GM18867 (cell line): Measurements from ENCODE around the gene LLGL2.
A peak's percentile ranks its signal among the peaks of the same experiment; 100 is the strongest.
"Not testable (repeated sequence)": the region's sequence is repeated elsewhere in the genome, so short reads cannot be mapped to it uniquely, and the experiment has no call there.

Experiments used
- ATAC-seq: cut with Tn5 transposase; IDR thresholded peaks from one replicate; pipeline ENCODE4 v1.9.1; 2021; ENCODE audit warnings: mild to moderate bottlenecking, moderate library complexity; ENCODE audit not compliant: unreplicated experiment

Gene LLGL2

DNA sequence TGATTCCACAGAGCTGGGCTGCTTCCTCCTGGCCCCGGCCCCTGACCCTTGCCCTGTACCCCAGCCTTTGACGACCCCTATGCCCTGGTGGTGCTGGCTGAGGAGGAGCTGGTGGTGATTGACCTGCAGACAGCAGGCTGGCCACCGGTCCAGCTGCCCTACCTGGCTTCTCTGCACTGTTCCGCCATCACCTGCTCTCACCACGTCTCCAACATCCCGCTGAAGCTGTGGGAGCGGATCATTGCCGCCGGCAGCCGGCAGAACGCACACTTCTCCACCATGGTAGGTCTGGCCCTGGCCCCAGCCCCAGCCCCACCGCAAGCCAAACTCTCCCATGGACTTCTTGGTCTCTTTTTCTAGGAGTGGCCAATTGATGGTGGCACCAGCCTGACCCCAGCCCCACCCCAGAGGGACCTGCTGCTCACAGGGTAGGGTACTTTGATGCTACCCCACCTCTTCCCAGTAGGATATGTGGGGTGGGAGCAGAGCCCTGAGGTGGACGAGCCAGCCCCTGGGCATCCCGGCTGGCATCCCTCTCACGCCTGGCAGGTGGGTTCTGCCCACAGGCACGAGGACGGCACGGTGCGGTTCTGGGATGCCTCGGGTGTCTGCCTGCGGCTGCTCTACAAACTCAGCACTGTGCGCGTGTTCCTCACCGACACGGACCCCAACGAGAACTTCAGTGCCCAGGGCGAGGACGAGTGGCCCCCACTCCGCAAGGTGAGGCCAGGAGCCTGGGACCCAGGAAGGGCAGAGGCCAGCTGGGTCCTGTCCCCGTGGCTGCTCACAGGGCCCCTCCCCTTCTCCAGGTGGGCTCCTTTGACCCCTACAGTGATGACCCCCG lies 43.1 kb downstream of the LLGL2 start:
- no peak for ATAC-seq

DNA sequence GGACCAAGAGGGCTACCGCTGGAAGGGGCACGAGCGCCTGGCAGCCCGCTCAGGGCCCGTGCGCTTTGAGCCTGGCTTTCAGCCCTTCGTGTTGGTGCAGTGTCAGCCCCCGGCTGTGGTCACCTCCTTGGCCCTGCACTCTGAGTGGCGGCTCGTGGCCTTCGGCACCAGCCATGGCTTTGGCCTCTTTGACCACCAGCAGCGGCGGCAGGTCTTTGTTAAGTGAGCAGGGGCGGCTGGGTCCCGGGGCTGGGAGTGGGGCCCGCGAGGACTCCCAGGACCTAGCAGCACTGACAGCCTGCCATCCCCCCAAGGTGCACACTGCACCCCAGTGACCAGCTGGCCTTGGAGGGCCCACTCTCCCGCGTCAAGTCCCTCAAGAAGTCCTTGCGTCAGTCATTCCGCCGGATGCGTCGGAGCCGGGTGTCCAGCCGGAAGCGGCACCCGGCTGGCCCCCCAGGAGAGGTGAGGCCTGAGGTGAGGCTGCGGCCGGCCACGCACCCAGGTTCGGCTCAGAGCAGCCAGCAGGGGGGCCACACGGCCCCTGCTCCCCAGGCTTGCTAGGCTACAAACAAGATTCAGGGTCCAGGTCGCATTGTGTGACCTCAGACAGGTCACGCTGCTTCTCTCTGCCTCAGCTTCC lies 44.7 kb downstream of the LLGL2 start:
- ATAC-seq, result no peak

- ATAC-seq, result no peak
Measured at GRCh38 chr17:75570772-75571171, 45.3 kb downstream of the LLGL2 start.

DNA sequence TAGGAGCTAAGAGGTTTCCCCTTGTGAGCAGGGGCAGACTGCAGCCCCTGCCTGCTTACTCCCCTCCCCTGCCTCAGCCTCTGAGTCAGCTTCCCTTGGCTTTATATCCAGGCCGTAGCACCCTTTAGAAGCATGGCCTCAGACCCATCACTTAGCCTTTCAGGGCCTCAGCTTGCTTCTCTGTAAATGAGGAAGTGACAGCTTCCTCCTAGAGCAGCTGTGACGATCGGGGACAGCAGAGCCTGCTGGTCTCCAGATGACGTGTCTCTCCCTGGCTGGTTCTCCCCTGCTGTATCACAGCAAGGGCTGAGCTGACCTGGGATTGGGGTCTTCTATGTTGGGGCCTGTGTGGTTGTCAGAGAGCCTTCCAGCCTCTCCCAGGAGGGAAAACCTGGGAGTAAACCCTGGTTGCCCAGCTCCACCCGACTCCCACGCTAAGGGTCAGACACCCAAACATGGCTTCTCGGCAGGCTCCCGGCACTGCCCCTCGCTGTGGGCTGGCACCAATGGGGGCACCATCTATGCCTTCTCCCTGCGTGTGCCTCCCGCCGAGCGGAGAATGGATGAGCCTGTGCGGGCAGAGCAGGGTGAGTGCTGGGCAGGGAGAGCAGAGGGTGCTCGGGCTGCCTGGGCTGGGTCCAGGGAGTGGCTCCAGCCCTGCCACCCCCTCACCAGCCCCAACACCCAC lies 45.8 kb downstream of the LLGL2 start:
- ATAC-seq, result peak; percentile 65

GRCh38 chr17:75571885-75572215 lies 46.4 kb downstream of the LLGL2 start:
- ATAC-seq, result no peak

DNA sequence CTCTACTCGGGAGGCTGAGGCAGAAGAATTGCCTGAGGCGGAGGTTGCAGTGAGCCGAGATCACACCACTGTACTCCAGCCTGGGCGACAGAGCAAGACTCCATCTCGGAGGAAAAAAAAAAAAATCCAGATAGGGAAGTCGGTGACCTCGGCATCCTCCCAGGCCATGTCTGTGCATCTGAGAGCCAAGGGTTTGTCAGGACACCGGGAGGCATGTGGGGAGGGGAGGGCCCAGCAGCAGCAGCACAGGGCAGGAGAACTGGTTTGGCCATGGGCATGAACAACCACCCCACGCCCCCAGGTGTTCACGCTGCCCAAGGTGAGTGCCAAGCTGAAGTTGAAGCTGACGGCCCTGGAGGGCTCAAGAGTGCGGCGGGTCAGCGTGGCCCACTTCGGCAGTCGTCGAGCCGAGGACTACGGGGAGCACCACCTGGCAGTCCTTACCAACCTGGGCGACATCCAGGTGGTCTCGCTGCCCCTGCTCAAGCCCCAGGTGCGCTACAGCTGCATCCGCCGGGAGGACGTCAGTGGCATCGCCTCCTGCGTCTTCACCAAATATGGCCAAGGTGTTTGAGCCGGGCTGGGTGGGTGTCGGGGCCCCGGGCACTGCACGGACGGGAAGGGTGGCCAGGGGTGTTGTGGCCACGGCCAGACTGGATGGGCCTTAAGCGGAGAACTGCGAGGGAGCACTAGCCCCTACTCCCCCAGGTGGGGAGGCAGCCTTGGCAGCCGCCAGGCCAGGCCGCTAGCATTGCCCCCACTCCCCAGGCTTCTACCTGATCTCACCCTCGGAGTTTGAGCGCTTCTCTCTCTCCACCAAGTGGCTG lies 47.4 kb downstream of the LLGL2 start:
- ATAC-seq, result no peak

DNA sequence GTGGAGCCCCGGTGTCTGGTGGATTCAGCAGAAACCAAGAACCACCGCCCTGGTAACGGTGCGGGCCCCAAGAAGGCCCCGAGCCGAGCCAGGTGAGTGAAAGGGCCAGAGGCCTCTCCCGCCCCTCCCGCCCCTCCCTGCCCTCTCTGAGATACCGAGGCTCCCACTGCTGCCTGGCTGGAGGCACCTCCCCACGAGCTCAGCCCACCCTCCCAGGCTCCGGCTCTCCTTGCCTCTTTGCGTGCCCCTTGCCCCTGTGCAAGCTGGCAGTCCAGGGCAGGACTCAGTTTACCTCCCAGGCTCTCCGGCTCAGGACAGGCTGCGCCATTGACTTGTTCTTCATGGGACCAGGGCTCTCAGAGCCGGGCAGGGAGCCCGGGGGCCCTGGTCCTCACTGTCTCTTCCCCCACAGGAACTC lies 48.1 kb downstream of the LLGL2 start:
- ATAC-seq, result no peak

- no peak for ATAC-seq
Measured at GRCh38 chr17:75573994-75574393, 48.5 kb downstream of the LLGL2 start.

- no peak for ATAC-seq
Measured at GRCh38 chr17:75574404-75575036, 49.0 kb downstream of the LLGL2 start.

DNA sequence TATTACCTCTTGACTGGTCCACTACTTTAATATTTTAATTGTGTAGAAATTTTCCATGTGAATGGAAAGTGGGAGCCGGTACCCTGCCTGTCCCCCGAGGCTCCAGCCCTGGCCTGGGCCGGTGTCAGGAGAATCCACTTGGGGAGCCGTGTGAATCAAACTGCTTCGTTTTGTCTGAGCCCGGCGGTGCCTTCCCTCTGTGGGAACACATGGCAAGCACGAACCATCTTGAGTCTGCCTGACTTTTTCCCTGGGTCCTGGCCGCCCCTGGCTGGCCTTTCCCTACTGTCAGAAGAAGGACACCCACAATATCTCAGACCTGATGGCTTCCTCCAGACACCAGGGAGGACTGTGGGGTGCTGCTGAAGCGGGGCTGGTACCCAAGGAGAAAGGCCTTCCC lies 49.7 kb downstream of the LLGL2 start:
- ATAC-seq, result no peak

- no peak for ATAC-seq
Measured at GRCh38 chr17:75575728-75576127, 50.2 kb downstream of the LLGL2 start.

DNA sequence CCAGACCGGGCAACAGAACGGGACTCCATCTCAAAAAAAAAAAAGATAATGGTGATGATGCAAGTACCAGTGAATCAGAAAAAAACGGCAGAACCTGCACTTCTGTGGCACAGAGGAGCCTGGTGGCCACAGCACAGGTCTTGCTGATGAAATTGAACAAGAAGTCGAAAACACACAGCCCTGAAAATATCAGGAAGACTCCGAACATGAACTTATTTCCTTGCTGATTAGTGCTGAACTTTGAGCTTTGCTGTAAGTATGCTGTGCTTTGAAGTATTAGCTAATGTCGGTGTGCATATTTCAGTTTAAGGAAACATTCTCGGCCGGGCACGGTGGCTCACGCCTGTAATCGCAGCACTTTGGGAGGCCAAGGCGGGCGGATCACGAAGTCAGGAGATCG lies 51.2 kb downstream of the LLGL2 start:
- no peak for ATAC-seq

DNA sequence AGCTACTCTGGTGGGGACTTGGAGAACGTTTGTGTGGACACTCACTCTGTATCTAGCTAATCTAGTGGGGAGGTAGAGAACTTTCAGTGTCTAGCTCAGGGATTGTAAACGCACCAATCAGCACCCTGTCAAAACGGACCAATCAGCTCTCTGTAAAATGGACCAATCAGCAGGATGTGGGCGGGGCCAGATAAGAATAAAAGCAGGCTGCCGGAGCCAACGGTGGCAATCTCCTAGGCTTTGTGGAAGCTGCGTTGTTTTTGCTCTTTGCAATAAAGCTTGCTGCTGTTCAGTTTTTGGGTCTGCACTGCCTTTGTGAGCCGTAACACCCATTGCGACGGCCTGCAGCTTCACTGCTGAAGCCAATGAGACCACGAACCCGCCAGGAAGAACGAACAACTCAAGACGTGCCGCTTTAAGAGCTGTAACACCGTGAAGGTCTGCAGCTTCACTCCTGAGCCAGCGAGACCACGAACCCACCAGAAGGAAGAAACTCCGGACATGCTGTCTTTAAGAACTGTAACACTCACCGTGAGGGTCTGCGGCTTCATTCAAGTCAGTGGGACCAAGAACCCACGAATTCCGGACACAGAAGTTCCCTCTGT lies 55.7 kb downstream of the LLGL2 start:
- not testable (repeated sequence) for ATAC-seq

- ATAC-seq, result not testable (repeated sequence)
Measured at GRCh38 chr17:75583197-75583596, 57.7 kb downstream of the LLGL2 start.

- ATAC-seq, result no peak
Measured at GRCh38 chr17:75584849-75585175, 59.3 kb downstream of the LLGL2 start.

DNA sequence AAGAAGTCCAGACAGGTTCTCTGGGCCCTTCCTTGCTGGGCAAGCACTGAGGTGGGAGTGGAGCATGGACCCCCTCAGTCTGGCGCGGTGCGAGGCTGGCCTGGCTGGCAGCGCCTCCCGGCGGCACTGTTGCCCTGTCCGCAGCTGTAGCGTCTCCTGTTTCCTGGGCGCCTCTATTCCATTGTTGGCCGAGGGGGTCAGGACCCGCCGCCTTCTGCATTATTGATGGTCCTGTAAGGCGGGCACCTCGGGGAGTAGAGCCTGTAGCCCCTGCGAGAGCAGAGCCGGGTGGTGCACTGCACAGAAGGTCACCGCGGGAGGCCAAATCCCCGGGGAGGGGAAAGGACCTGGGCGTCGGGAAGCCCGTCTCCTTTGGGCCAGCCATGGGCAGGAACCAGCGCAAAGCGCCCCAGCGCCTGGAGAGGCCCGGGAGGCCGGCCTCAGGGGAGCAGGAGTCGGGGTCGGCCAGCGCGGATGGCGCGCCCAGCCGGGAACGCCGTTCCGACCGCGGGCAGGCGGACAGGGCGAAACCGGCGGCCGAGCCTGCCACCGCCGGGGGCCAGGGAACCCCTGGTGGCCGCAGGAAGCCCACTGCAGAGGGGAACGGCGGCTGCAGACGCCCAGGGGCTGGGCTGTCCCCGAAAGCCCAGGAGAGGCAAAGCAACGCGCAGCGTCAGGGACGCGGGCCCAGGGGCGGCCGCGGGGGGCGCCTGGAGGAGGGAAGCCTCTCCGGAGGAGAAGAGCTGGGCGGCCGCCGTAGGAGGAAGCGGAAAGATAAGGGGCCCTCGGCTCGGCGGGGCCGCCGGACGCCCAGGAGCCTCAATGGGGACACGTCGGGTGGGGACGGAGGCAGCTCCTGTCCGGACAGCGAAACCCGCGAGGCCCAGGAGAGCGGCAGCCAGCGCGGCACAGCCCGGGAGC lies 62.4 kb downstream of the LLGL2 start, which contains the start of gene MYO15B:
MYO15B (plus strand) TSS at position 126 of the 921 bp plus-strand sequence; CDS start at position 384, 258 bp downstream.
- no peak for ATAC-seq

DNA sequence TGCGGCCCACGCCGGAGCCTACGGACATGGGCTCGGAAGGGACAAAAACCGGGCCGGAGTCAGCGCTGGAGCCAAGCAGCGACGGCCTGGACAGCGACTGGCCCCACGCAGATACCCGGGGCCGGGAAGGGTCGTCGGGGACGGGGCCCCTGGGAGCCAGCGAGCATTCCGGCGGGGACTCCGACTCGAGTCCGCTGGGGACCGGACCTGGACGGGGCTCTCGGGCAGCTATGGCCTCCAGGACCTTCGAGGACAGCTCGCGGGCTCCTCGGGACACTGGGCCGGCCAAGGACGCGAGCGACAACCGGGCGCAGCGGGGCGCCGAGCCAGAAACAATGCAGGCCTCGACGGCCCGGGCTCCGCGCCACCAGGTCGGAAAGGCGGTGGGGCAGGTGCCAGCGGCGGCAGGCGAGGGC lies 63.1 kb downstream of the LLGL2 start:
- no peak for ATAC-seq

- ATAC-seq, result peak; percentile 83
Measured at GRCh38 chr17:75589012-75589918, 63.8 kb downstream of the LLGL2 start.
